ENCODE data around the gene INAFM2. TPM values are rescaled to one million over a fixed set of nuclear protein-coding genes. Genes with fewer than 3 reads are reported as not detected.

The INAFM2 gene
- total and polyA plus RNA-seq, 2 experiments from 2014 or later: 186 to 217 TPM

GRCh38 chr15:40334541-40334940 is 11.0 kb downstream of the INAFM2 start:
- TF ChIP-seq, protein P1, sequence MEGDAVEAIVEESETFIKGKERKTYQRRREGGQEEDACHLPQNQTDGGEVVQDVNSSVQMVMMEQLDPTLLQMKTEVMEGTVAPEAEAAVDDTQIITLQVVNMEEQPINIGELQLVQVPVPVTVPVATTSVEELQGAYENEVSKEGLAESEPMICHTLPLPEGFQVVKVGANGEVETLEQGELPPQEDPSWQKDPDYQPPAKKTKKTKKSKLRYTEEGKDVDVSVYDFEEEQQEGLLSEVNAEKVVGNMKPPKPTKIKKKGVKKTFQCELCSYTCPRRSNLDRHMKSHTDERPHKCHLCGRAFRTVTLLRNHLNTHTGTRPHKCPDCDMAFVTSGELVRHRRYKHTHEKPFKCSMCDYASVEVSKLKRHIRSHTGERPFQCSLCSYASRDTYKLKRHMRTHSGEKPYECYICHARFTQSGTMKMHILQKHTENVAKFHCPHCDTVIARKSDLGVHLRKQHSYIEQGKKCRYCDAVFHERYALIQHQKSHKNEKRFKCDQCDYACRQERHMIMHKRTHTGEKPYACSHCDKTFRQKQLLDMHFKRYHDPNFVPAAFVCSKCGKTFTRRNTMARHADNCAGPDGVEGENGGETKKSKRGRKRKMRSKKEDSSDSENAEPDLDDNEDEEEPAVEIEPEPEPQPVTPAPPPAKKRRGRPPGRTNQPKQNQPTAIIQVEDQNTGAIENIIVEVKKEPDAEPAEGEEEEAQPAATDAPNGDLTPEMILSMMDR (IDR thresholded peaks at IDR 0.05; ENCODE audit: low read depth, low read length): no peak
- no peak for DNase-seq (ENCODE audit: low read depth in 1 of 2, low spot score in 1 of 2)
- H3K9me3 ChIP-seq (ENCODE audit: low read depth): no peaks in the 10 kb centered on the region
- H3K4me1 ChIP-seq (ENCODE audit: low read depth): peaks cover 56% of the 10 kb centered on the region
- H3K27ac ChIP-seq: peak overlapping the region; percentile 1
- H3K27me3 ChIP-seq: no peaks in the 10 kb centered on the region
- H3K36me3 ChIP-seq: peaks cover under 1% of the 10 kb centered on the region
- no peak overlapping the region for H3K4me3 ChIP-seq

DNA sequence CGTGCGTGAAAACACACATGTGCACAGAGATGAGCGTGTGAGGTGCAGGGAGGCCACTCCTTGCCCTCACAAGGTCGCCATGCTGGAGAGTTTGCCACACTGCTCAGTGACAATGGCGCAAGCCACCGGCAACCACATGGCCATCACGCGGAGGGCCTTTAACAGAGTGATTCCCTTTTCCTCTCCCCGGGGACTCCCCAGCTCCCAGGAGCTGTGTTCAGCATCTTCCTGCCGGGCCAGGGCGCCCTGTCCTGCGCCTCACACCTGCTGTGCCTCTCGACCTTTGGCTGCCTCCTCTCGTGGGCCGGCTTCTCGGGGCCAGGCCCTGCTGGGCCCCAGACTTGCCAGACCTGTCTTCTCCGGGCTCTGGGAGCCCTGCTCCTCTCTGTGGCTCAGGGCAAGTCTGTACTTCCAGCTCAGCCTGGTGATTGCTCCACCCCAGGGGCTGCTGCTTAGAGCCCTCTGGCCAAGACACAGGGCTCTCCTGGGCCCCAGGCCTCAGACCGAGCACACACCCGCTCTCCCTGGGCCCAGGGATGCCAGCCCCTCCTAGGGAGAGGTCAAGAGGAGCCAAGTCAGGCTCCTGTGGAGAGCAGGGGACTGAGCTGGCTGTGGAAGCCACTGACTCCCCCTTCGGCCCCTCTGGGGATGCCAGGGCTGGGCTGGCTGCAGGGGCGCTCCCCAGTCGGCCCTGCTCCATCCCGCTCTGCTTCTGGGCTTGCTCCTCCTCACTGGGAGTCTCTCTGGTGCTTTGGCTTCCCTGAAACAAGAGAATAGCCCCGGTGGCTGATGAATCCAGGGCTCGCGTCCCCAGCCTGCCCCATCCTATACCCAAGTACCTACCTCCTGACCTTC is 11.7 kb downstream of the INAFM2 start:
- peaks cover 56% of the 10 kb centered on the region for H3K4me1 ChIP-seq (ENCODE audit: low read depth)

DNA sequence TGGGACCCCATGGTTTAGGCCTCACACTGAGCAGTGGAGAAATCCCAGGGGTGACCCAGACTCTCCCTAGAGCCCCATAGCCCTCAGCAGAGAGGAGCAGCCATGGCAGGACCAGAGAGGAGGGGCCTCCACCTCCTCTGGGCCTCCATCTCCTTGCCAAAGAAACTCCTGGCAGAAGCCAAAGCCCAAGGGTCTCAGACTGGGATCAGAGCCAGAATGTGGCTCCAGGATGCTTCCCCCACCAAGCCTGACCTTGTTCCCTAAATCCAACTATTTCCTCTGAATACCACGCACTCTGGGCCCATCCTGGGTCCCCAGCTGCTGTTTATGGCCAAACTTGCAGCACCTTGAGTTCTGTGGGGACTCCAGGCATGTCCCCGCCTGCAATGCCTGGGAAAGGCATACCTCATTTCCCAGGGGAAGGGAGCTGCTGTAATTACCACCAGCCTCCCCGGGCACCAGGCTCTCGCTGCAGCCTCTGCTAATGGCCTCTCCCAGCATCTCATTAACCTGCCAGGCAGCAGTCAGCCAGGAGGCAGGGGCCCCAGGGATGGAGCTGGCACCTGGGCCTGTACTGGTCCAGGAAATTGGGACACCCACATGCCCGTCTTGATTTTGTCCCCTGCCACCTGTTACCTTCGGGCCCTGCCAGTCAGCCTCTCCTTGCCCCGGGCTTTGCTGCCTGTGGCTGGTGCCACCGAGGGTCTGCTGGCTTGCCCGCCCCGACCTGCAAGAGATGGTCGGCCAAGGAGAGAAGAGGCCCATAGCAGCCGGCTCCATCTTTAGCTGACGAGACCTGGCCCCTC is 12.6 kb downstream of the INAFM2 start:
- DNase-seq (ENCODE audit: low read depth in 1 of 2, low spot score in 1 of 2): no peak
- Histone ChIP-seq H3K27me3 (no peaks in the 10 kb centered on the region), H3K4me1 (ENCODE audit: low read depth) (peaks cover 58% of the 10 kb centered on the region), H3K27ac (no peak overlapping the region), H3K36me3 (no peaks in the 10 kb centered on the region), H3K9me3 (ENCODE audit: low read depth) (no peaks in the 10 kb centered on the region), H3K4me3 (no peak overlapping the region)
- TF ChIP-seq, protein P1 (IDR thresholded peaks at IDR 0.05; ENCODE audit: low read depth, low read length): no peak

More for the DNA sequence above, 11.7 kb downstream of the INAFM2 start:
- Histone ChIP-seq H3K4me3 (no peak overlapping the region), H3K27ac (no peak overlapping the region), H3K36me3 (no peaks in the 10 kb centered on the region), H3K27me3 (no peaks in the 10 kb centered on the region), H3K9me3 (ENCODE audit: low read depth) (no peaks in the 10 kb centered on the region)
- TF ChIP-seq, protein P1 (IDR thresholded peaks at IDR 0.05; ENCODE audit: low read depth, low read length): no peak
- DNase-seq (ENCODE audit: low read depth in 1 of 2, low spot score in 1 of 2): no peak

GRCh38 chr15:40336744-40337122 is 13.2 kb downstream of the INAFM2 start:
- H3K9me3 ChIP-seq (ENCODE audit: low read depth): no peaks in the 10 kb centered on the region
- H3K27me3 ChIP-seq: no peaks in the 10 kb centered on the region
- TF ChIP-seq, protein P1 (IDR thresholded peaks at IDR 0.05; ENCODE audit: low read depth, low read length): no peak
- H3K27ac ChIP-seq: no peak overlapping the region
- peaks cover 55% of the 10 kb centered on the region for H3K4me1 ChIP-seq (ENCODE audit: low read depth)
- H3K4me3 ChIP-seq: no peak overlapping the region
- peak in 1 of 2 donors; percentile 65 for DNase-seq (ENCODE audit: low read depth in 1 of 2, low spot score in 1 of 2)
- no peaks in the 10 kb centered on the region for H3K36me3 ChIP-seq

DNA sequence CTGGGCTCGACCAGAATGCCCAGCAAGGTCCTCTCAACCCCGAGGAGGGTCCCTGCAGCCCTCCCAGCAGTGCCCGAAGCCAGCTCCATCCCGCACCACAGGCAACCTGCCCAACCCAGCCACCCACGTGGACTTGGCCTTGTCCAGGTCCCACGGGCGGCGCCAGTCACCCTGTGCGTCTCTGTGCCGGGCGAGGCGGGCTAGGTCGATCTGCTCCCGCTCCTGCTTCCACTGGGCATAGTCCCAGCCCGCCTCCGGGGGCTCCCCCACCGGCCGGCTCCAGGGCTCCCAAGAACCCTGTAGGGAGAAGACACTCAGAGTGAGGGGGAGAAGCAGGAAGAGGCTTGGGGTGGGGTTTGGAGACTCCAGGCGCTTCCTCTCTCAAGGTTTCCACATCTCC is 14.1 kb downstream of the INAFM2 start:
- H3K4me1 ChIP-seq (ENCODE audit: low read depth): peaks cover 46% of the 10 kb centered on the region
- TF ChIP-seq, protein P1 (IDR thresholded peaks at IDR 0.05; ENCODE audit: low read depth, low read length): no peak
- no peak for DNase-seq (ENCODE audit: low read depth in 1 of 2, low spot score in 1 of 2)
- H3K4me3 ChIP-seq: no peak overlapping the region
- no peak overlapping the region for H3K27ac ChIP-seq
- no peaks in the 10 kb centered on the region for H3K9me3 ChIP-seq (ENCODE audit: low read depth)
- H3K27me3 ChIP-seq: no peaks in the 10 kb centered on the region
- no peaks in the 10 kb centered on the region for H3K36me3 ChIP-seq

Data from cardiac muscle cell (in vitro differentiated cells and primary cell).